HepG2 (cell line): ENCODE measurements around the gene IMPDH1. TPM values are rescaled to one million over a fixed set of nuclear protein-coding genes. Genes with fewer than 3 reads are reported as not detected.
A peak's percentile ranks its signal among the peaks of the same experiment; 100 is the strongest.

Experiments used
- ATAC-seq: fragments of 200-7000 bp; cut with Tn5 transposase; 3 replicates; pipeline ENCODE4 v1.9.1; 2020; ENCODE audit warnings: mild to moderate bottlenecking, moderate library complexity
- BruUV-seq: library from RNA; stranded (reverse); fragments of 400-500 nt; replicated peaks from 2 replicates; lab custom pipeline; 2021; lab: Mats Ljungman, UMichigan
- CTCF ChIA-PET: fragments of 300-600 bp; formaldehyde crosslinking; extraction: SDS; loops from one replicate; lab custom pipeline; 2021; ENCODE audit warnings: low total read pairs, inconsistent platforms, low intra/inter-chr PET ratio; lab: Yijun Ruan, JAX
- POLR2A ChIA-PET: fragments of 350-600 bp; sonication (Branson Sonifier 250); formaldehyde crosslinking; loops from one replicate; lab custom pipeline; 2020; ENCODE audit warnings: antibody characterized with exemption, inconsistent platforms; lab: Yijun Ruan, JAX
- DNase-seq: peaks from one replicate; pipeline ENCODE4 v3.0.0-alpha.2; 2015; ENCODE audit warnings: low spot score
- FAIRE-seq: peaks from 3 replicates; lab custom pipeline; 2011; peaks lifted over from hg19 to GRCh38; lab: Jason Lieb, UNC
- H2AFZ ChIP-seq: one replicate; pipeline ENCODE4 v1.6.1; 2011; ENCODE audit warnings: low read length, inconsistent platforms
- H3K27ac ChIP-seq: fragments of 300-600 bp; 3 replicates; pipeline ENCODE4 v1.8.0; 2011; ENCODE audit warnings: mixed run types, mild to moderate bottlenecking, mixed read lengths, low read length, inconsistent platforms; ENCODE audit not compliant: insufficient read depth; ENCODE audit errors: extremely low read length
- H3K27me3 ChIP-seq, 2 experiments: fragments of 200-600 bp in 1 of 2; 2 replicates in 1 of 2; 3 replicates in 1 of 2; pipeline versions ENCODE4 v1.6.0 to v1.8.0; 2011; ENCODE audit warnings: low read length in 2 of 2, mild to moderate bottlenecking in 2 of 2, moderate library complexity in 2 of 2, inconsistent platforms in 1 of 2; ENCODE audit not compliant: insufficient read depth in 2 of 2, control insufficient read depth in 1 of 2
- H3K36me3 ChIP-seq, 2 experiments: fragments of 200-600 bp in 1 of 2; replicated peaks in 1 of 2; 2 replicates in 1 of 2; 3 replicates in 1 of 2; pipeline versions ENCODE4 v1.5.1 to v1.8.0; 2011; ENCODE audit warnings: low read length in 2 of 2, inconsistent platforms in 1 of 2; ENCODE audit not compliant: insufficient read depth in 2 of 2, control insufficient read depth in 1 of 2
- H3K4me1 ChIP-seq: 2 replicates; pipeline ENCODE4 v1.5.1; 2012; ENCODE audit warnings: low read length, inconsistent platforms; ENCODE audit not compliant: insufficient read depth
- H3K4me2 ChIP-seq: 2 replicates; pipeline ENCODE4 v1.6.0; 2011; ENCODE audit warnings: low read depth, low read length, inconsistent platforms
- H3K4me3 ChIP-seq, 3 experiments: fragments of 200-600 bp in 1 of 3; sonication (generic), shearing (Covaris generic) in 1 of 3; replicated peaks in 1 of 3; 2 replicates each; pipeline ENCODE4 v1.5.1; 2011 to 2016; ENCODE audit warnings: low read length in 3 of 3, inconsistent platforms in 2 of 3, low read depth in 2 of 3, mild to moderate bottlenecking in 2 of 3, control low read depth in 1 of 3, mixed read lengths in 1 of 3; ENCODE audit not compliant: insufficient read depth in 1 of 3
- H3K79me2 ChIP-seq: one replicate; pipeline ENCODE4 v1.6.1; 2011; ENCODE audit warnings: low read length, inconsistent platforms; ENCODE audit not compliant: insufficient read depth
- H3K9ac ChIP-seq: 2 replicates; pipeline ENCODE4 v1.6.0; 2011; ENCODE audit warnings: mild to moderate bottlenecking, low read depth, low read length, inconsistent platforms; ENCODE audit not compliant: insufficient read depth
- H3K9me3 ChIP-seq: 2 replicates; pipeline ENCODE4 v1.5.1; 2012; ENCODE audit warnings: mild to moderate bottlenecking, low read length
- H4K20me1 ChIP-seq: 2 replicates; pipeline ENCODE4 v1.6.0; 2011; ENCODE audit warnings: inconsistent platforms, mild to moderate bottlenecking, low read length, moderate library complexity; ENCODE audit not compliant: insufficient read depth
- ELF1 ChIP-seq: sonication (generic); formaldehyde crosslinking; IDR thresholded peaks from 2 replicates; pipeline ENCODE4 v1.4.0; 2020; ENCODE audit warnings: missing genetic modification reagents
- FOSL2 ChIP-seq: sonication (generic); formaldehyde crosslinking; IDR thresholded peaks from 2 replicates; pipeline ENCODE4 v1.4.0; 2020; ENCODE audit warnings: missing genetic modification reagents
- KDM3A ChIP-seq: IDR thresholded peaks from 2 replicates; pipeline ENCODE4 v1.6.1; 2018; ENCODE audit warnings: low read depth, missing compliant biosample characterization
- KLF11 ChIP-seq: IDR thresholded peaks from 2 replicates; pipeline ENCODE4 v1.6.1; 2016; ENCODE audit warnings: missing compliant biosample characterization
- KMT2A ChIP-seq: sonication (generic); formaldehyde crosslinking; IDR thresholded peaks from 2 replicates; pipeline ENCODE4 v1.4.0; 2020; ENCODE audit warnings: missing genetic modification reagents
- NFIC ChIP-seq: IDR thresholded peaks from 2 replicates; pipeline ENCODE4 v1.6.1; 2012; ENCODE audit warnings: mild to moderate bottlenecking, low read length, inconsistent platforms
- RAD21 ChIP-seq: fragments of 450-650 bp; formaldehyde crosslinking; IDR thresholded peaks from 2 replicates; pipeline ENCODE4 v1.5.0; 2020; ENCODE audit warnings: mild to moderate bottlenecking
- SMAD9 ChIP-seq: sonication (generic); formaldehyde crosslinking; IDR thresholded peaks from 2 replicates; pipeline ENCODE4 v1.5.1; 2020; ENCODE audit warnings: mild to moderate bottlenecking, missing genetic modification reagents
- SMC3 ChIP-seq: IDR thresholded peaks from 2 replicates; pipeline ENCODE4 v1.6.1; 2011; ENCODE audit warnings: low read length, improper control_type of control experiment
- STAG1 ChIP-seq: sonication (generic); formaldehyde crosslinking; IDR thresholded peaks from 2 replicates; pipeline ENCODE4 v1.4.0; 2020; ENCODE audit warnings: missing genetic modification reagents
- ZNF383 ChIP-seq: sonication (generic); formaldehyde crosslinking; IDR thresholded peaks from 2 replicates; pipeline ENCODE4 v1.4.0; 2020; ENCODE audit warnings: missing genetic modification reagents, mild to moderate bottlenecking, borderline replicate concordance
- ZNF749 ChIP-seq: sonication (generic); formaldehyde crosslinking; IDR thresholded peaks from 2 replicates; pipeline ENCODE4 v1.8.0; 2022; ENCODE audit warnings: mild to moderate bottlenecking, missing genetic modification reagents, moderate library complexity, borderline replicate concordance
- WGBS: methylation state at CpG from one replicate; pipeline ENCODE4 v1.1.6; 2017; ENCODE audit warnings: low lambda C conversion rate; 5-methylcytosine and 5-hydroxymethylcytosine counted together
- in situ Hi-C: cut with HindIII; loops from 2 replicates; pipeline ENCODE4 v1.10.0; 2017; ENCODE audit warnings: low pct_unique_long_range_greater_than_20kb; ENCODE audit not compliant: extremely low pct_ligation_motif_present
- intact Hi-C: fragments of 100-400 bp; cut with micrococcal nuclease; formaldehyde crosslinking; loops from one replicate; pipeline ENCODE4 v1.10.0; 2022; ENCODE audit not compliant: unreplicated experiment
- polyA plus RNA-seq, 8 experiments: library from polyadenylated mRNA; depleted of rRNA in 3 of 8; stranded (reverse) in 7 of 8; unstranded in 1 of 8; fragments of >200 nt; fragmentation: Illumina TruSeq in 4 of 8; extraction: Trizol in 4 of 8; gene quantifications; 2 replicates each; pipeline versions ENCODE4 v1.2.1 to v1.2.3, GENCODE V29; 2011 to 2016; ENCODE audit warnings: low read depth in 4 of 8, missing spikeins in 1 of 8, mixed read lengths in 1 of 8; ENCODE audit not compliant: insufficient read depth in 1 of 8
- total RNA-seq, 5 experiments: library from RNA; depleted of rRNA; stranded (reverse); fragments of >200 nt; fragmentation: Illumina TruSeq; extraction: Trizol; gene quantifications; 2 replicates each; pipeline ENCODE4 v1.2.3, GENCODE V29; 2016; ENCODE audit warnings: low read depth in 1 of 5
- TF ChIP-seq, protein P1 (sequence below): IDR thresholded peaks from 2 replicates; pipeline ENCODE4 v1.6.1; 2016; ENCODE audit warnings: control low read depth
- TF ChIP-seq, protein P2 (sequence below): sonication (generic); formaldehyde crosslinking; IDR thresholded peaks from 2 replicates; pipeline ENCODE4 v1.5.0; 2020; ENCODE audit warnings: mild to moderate bottlenecking, missing genetic modification reagents, moderate library complexity
- TF ChIP-seq, protein P3 (sequence below): sonication (generic); formaldehyde crosslinking; IDR thresholded peaks from 2 replicates; pipeline ENCODE4 v1.5.1; 2020; ENCODE audit warnings: mild to moderate bottlenecking, moderate library complexity, missing genetic modification reagents
- TF ChIP-seq, protein P4 (sequence below): sonication (generic); formaldehyde crosslinking; IDR thresholded peaks from 2 replicates; pipeline ENCODE4 v1.4.0; 2020; ENCODE audit warnings: missing genetic modification reagents, borderline replicate concordance

Gene IMPDH1
- total and polyA plus RNA-seq, 2 of the 13 experiments (the other 11 are each of a cell fraction or from before 2014, with no cell fraction given), result 22.8 to 34.0 TPM

DNA sequence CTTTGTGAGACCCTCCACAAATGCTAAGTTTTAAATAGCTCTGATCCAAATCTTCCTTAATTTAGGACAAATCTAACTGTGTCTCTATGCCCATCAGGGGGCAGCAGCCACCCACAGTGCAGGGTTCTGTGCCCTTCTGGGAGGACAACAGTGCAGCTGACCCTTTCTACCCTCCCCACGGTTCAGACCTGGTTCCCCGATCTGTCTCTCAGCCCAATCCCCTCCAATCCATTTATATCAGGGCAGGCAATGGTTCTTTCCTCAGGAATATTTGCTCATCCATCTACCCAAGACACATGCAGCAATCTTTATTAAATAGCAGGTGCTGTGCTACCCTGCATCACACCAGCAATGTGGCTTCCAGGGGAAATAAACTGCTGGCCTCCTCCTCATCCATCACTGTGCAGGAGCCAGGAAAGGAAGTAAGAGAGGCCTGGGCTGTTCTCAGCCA lies 62.1 kb downstream of the IMPDH1 start:
- DNase-seq, result peak; percentile 50
- Histone ChIP-seq H3K4me3 (no peak overlapping the region), H3K4me2 (no peak overlapping the region), H3K4me1 (peaks cover 2% of the 10 kb centered on the region; the same call in 1 of the 2 replicates), H4K20me1 (no peaks in the 10 kb centered on the region), H3K36me3 (no peaks in the 10 kb centered on the region), H3K9me3 (no peaks in the 10 kb centered on the region), H2AFZ (no peak overlapping the region), H3K79me2 (peaks cover 7% of the 10 kb centered on the region), H3K27me3 (peaks cover 2 to 11% of the 10 kb centered on the region in 2 experiments; a peak in 4 of 5 replicates), H3K9ac (no peak overlapping the region), H3K27ac (no peak overlapping the region)
- intact Hi-C loops (loop anchor here (1.0 kb wide), 2 partner anchors 40 to 79 kb away; no protein-coding TSS in a partner anchor), in situ Hi-C loops (loop anchor here (5.0 kb wide), 1 partner anchor 35 kb away; no protein-coding TSS in a partner anchor)
- CTCF ChIA-PET, result interaction anchor here (1.1 to 4.3 kb wide), 4 partner anchors 40 to 114 kb away, joined by 3 to 56 read pairs (median 8); no protein-coding TSS in a partner anchor
- BruUV-seq, result no TSS peak
- POLR2A ChIA-PET, result interaction anchor here (1.0 to 1.1 kb wide), 2 partner anchors 10 to 40 kb away, joined by 3 to 4 read pairs; no protein-coding TSS in a partner anchor
- peak; percentile 66 for ATAC-seq
- no peak for FAIRE-seq
- 4% methylated on average over 2 of the region's 2 CpGs for WGBS
- TF ChIP-seq, protein P1, sequence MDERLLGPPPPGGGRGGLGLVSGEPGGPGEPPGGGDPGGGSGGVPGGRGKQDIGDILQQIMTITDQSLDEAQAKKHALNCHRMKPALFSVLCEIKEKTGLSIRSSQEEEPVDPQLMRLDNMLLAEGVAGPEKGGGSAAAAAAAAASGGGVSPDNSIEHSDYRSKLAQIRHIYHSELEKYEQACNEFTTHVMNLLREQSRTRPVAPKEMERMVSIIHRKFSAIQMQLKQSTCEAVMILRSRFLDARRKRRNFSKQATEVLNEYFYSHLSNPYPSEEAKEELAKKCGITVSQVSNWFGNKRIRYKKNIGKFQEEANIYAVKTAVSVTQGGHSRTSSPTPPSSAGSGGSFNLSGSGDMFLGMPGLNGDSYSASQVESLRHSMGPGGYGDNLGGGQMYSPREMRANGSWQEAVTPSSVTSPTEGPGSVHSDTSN (CRISPR knock-in tag), result no peak
- TF ChIP-seq KLF11 (CRISPR knock-in tag), result no peak
- TF ChIP-seq ZNF383 (CRISPR knock-in tag), result no peak
- TF ChIP-seq, protein P2, sequence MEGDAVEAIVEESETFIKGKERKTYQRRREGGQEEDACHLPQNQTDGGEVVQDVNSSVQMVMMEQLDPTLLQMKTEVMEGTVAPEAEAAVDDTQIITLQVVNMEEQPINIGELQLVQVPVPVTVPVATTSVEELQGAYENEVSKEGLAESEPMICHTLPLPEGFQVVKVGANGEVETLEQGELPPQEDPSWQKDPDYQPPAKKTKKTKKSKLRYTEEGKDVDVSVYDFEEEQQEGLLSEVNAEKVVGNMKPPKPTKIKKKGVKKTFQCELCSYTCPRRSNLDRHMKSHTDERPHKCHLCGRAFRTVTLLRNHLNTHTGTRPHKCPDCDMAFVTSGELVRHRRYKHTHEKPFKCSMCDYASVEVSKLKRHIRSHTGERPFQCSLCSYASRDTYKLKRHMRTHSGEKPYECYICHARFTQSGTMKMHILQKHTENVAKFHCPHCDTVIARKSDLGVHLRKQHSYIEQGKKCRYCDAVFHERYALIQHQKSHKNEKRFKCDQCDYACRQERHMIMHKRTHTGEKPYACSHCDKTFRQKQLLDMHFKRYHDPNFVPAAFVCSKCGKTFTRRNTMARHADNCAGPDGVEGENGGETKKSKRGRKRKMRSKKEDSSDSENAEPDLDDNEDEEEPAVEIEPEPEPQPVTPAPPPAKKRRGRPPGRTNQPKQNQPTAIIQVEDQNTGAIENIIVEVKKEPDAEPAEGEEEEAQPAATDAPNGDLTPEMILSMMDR (CRISPR knock-in tag), result peak; percentile 84
- no peak for TF ChIP-seq NFIC
- TF ChIP-seq, protein P3, sequence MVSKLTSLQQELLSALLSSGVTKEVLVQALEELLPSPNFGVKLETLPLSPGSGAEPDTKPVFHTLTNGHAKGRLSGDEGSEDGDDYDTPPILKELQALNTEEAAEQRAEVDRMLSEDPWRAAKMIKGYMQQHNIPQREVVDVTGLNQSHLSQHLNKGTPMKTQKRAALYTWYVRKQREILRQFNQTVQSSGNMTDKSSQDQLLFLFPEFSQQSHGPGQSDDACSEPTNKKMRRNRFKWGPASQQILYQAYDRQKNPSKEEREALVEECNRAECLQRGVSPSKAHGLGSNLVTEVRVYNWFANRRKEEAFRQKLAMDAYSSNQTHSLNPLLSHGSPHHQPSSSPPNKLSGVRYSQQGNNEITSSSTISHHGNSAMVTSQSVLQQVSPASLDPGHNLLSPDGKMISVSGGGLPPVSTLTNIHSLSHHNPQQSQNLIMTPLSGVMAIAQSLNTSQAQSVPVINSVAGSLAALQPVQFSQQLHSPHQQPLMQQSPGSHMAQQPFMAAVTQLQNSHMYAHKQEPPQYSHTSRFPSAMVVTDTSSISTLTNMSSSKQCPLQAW (CRISPR knock-in tag), result 0 out of 2 replicates have a peak, but pooled peaks have one; percentile 35
- TF ChIP-seq STAG1 (CRISPR knock-in tag), result peak; percentile 84
- TF ChIP-seq ZNF749 (CRISPR knock-in tag), result no peak
- no peak for TF ChIP-seq SMAD9
- TF ChIP-seq SMC3, result peak; percentile 68
- TF ChIP-seq, protein P4, sequence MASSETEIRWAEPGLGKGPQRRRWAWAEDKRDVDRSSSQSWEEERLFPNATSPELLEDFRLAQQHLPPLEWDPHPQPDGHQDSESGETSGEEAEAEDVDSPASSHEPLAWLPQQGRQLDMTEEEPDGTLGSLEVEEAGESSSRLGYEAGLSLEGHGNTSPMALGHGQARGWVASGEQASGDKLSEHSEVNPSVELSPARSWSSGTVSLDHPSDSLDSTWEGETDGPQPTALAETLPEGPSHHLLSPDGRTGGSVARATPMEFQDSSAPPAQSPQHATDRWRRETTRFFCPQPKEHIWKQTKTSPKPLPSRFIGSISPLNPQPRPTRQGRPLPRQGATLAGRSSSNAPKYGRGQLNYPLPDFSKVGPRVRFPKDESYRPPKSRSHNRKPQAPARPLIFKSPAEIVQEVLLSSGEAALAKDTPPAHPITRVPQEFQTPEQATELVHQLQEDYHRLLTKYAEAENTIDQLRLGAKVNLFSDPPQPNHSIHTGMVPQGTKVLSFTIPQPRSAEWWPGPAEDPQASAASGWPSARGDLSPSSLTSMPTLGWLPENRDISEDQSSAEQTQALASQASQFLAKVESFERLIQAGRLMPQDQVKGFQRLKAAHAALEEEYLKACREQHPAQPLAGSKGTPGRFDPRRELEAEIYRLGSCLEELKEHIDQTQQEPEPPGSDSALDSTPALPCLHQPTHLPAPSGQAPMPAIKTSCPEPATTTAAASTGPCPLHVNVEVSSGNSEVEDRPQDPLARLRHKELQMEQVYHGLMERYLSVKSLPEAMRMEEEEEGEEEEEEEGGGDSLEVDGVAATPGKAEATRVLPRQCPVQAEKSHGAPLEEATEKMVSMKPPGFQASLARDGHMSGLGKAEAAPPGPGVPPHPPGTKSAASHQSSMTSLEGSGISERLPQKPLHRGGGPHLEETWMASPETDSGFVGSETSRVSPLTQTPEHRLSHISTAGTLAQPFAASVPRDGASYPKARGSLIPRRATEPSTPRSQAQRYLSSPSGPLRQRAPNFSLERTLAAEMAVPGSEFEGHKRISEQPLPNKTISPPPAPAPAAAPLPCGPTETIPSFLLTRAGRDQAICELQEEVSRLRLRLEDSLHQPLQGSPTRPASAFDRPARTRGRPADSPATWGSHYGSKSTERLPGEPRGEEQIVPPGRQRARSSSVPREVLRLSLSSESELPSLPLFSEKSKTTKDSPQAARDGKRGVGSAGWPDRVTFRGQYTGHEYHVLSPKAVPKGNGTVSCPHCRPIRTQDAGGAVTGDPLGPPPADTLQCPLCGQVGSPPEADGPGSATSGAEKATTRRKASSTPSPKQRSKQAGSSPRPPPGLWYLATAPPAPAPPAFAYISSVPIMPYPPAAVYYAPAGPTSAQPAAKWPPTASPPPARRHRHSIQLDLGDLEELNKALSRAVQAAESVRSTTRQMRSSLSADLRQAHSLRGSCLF (CRISPR knock-in tag), result no peak
- no peak for TF ChIP-seq FOSL2
- peak; percentile 73 for TF ChIP-seq RAD21 (CRISPR knock-in tag)
- no peak for TF ChIP-seq ELF1 (CRISPR knock-in tag)
- peak; percentile 32; the same call in 1 of the 2 replicates for TF ChIP-seq KDM3A (CRISPR knock-in tag)
- TF ChIP-seq KMT2A (CRISPR knock-in tag), result no peak
